ENCODE measurements around the gene ERCC1.

DNA sequence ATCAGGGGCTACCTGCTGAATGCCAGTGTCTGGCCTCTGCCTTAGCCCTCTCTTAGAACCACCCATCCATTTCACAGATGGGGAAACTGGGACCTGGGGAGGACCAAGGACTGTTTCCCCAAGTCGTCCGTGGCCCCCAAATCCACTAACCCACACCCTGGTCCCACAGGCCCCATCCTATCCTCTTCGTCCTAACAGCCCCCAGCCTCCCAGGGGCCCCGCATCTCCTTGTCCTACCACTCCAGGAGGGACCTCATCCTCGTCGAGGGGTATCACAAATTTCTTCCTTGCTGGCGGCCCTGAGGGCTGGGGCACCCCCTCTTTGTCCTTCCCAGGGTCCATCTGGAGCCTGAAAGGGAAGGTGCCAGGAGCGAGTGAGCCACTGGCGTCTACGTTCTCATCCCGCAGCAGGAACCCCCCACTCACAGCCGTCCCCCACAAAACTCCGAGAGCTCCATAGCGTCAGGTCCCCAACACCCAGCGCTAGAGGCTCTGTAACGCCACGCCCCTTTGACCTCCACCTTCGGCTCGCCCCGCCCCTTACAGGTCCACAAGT, 606 bp downstream of the ERCC1 start:
- TF ChIP-seq, protein P1, sequence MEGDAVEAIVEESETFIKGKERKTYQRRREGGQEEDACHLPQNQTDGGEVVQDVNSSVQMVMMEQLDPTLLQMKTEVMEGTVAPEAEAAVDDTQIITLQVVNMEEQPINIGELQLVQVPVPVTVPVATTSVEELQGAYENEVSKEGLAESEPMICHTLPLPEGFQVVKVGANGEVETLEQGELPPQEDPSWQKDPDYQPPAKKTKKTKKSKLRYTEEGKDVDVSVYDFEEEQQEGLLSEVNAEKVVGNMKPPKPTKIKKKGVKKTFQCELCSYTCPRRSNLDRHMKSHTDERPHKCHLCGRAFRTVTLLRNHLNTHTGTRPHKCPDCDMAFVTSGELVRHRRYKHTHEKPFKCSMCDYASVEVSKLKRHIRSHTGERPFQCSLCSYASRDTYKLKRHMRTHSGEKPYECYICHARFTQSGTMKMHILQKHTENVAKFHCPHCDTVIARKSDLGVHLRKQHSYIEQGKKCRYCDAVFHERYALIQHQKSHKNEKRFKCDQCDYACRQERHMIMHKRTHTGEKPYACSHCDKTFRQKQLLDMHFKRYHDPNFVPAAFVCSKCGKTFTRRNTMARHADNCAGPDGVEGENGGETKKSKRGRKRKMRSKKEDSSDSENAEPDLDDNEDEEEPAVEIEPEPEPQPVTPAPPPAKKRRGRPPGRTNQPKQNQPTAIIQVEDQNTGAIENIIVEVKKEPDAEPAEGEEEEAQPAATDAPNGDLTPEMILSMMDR (IDR thresholded peaks at IDR 0.05) = no peak
- no peak for TF ChIP-seq TAF1 (IDR thresholded peaks at IDR 0.05; ENCODE audit: borderline replicate concordance, low read depth, low read length)
- TF ChIP-seq RFX5 (IDR thresholded peaks at IDR 0.05; ENCODE audit: low read length) = no peak

All from SK-N-SH (cell line).